Measurements from ENCODE around the gene MSLN. TPM values are rescaled to one million over a fixed set of nuclear protein-coding genes. Genes with fewer than 3 reads are reported as not detected.
A peak's percentile ranks its signal among the peaks of the same experiment; 100 is the strongest.

MSLN gene
- total and polyA plus RNA-seq, 2 of the 13 experiments (the other 11 are each of a cell fraction or from before 2014, with no cell fraction given): 2.0 to 2.3 TPM

GRCh38 chr16:720447-720989, 40.0 kb upstream of the MSLN start:
- Histone ChIP-seq H2AFZ (ENCODE audit: low read length) (no peak overlapping the region), H3K9ac (ENCODE audit: insufficient read depth, low read depth, low read length) (peak overlapping the region; percentile 88), H3K4me2 (ENCODE audit: low read depth, low read length) (peak overlapping the region; percentile 100), H4K20me1 (ENCODE audit: insufficient read depth, low read length) (peaks cover 5% of the 10 kb centered on the region), H3K4me3 (replicated peaks in 1 of 3; ENCODE audit: insufficient read depth in 1 of 3, low read depth in 2 of 3, low read length in 3 of 3) (peak overlapping the region; percentile 77 to 95 (median 85)), H3K4me1 (ENCODE audit: insufficient read depth, low read length) (peaks cover 38% of the 10 kb centered on the region), H3K36me3 (replicated peaks in 1 of 2; ENCODE audit: control insufficient read depth in 1 of 2, insufficient read depth in 2 of 2, low read length in 2 of 2) (no peaks in the 10 kb centered on the region), H3K27me3 (ENCODE audit: control insufficient read depth in 1 of 2, insufficient read depth in 2 of 2, low read length in 2 of 2) (no peaks in the 10 kb centered on the region), H3K79me2 (ENCODE audit: insufficient read depth, low read length) (peaks cover 3% of the 10 kb centered on the region), H3K27ac (ENCODE audit: extremely low read length, insufficient read depth, low read length) (peak overlapping the region; percentile 88), H3K9me3 (ENCODE audit: low read length) (no peaks in the 10 kb centered on the region)
- FAIRE-seq: no peak
- POLR2A ChIA-PET: interaction anchor here (0.9 to 2.5 kb wide), 15 partner anchors 8 to 184 kb away, joined by 3 to 22 read pairs (median 7); partner anchors contain the start of genes CHTF18, CIAO3, MSLN and RHBDL1
- BruUV-seq (replicated peaks): no TSS peak
- DNase-seq (ENCODE audit: low spot score): no peak
- in situ Hi-C loops (cut with HindIII; ENCODE audit: extremely low pct_ligation_motif_present, low pct_unique_long_range_greater_than_20kb) (no loop called here), intact Hi-C loops (cut with micrococcal nuclease; ENCODE audit: unreplicated experiment) (no loop called here)
- ATAC-seq: peak; percentile 8
- CTCF ChIA-PET (ENCODE audit: low intra/inter-chr PET ratio, low total read pairs): no interaction called here
- WGBS (ENCODE audit: low lambda C conversion rate): 0% methylated on average over 4 of the region's 38 CpGs
- TF ChIP-seq ZNF367 (CRISPR knock-in tag; IDR thresholded peaks at IDR 0.05; ENCODE audit: borderline replicate concordance) (no peak), RERE (CRISPR knock-in tag; IDR thresholded peaks at IDR 0.05; ENCODE audit: low read depth) (no peak), REL (CRISPR knock-in tag; conservative IDR thresholded peaks at IDR 0.05) (0 out of 2 replicates have a peak, but pooled peaks have one; percentile 30), THYN1 (CRISPR knock-in tag; IDR thresholded peaks at IDR 0.05; ENCODE audit: borderline replicate concordance, low read depth) (no peak), ZC3H13 (CRISPR knock-in tag; IDR thresholded peaks at IDR 0.05) (peak; percentile 80), DRAP1 (CRISPR knock-in tag; IDR thresholded peaks at IDR 0.05) (no peak), HMGXB4 (CRISPR knock-in tag; IDR thresholded peaks at IDR 0.05; ENCODE audit: borderline replicate concordance in 1 of 2, low read depth in 1 of 2) (peak in 1 of 2 experiments; percentile 49; a peak in 1 of 4 replicates), THAP9 (CRISPR knock-in tag; IDR thresholded peaks at IDR 0.05; ENCODE audit: borderline replicate concordance) (peak; percentile 48; the same call in 1 of the 2 replicates), RBM39 (IDR thresholded peaks at IDR 0.05; ENCODE audit: low read depth, low read length, poor library complexity, severe bottlenecking) (peak; percentile 37), SMAD9 (CRISPR knock-in tag; IDR thresholded peaks at IDR 0.05) (no peak), RXRA (CRISPR knock-in tag; IDR thresholded peaks at IDR 0.05) (0 out of 2 replicates have a peak, but pooled peaks have one; percentile 28), RARA (CRISPR knock-in tag; IDR thresholded peaks at IDR 0.05) (no peak; the same call in 1 of the 2 replicates)

Data from HepG2 (cell line).